ENCODE results near the gene RTEL1.
"Not testable (repeated sequence)": the region's sequence is repeated elsewhere in the genome, so short reads cannot be mapped to it uniquely, and the experiment has no call there.

RTEL1 gene

DNA sequence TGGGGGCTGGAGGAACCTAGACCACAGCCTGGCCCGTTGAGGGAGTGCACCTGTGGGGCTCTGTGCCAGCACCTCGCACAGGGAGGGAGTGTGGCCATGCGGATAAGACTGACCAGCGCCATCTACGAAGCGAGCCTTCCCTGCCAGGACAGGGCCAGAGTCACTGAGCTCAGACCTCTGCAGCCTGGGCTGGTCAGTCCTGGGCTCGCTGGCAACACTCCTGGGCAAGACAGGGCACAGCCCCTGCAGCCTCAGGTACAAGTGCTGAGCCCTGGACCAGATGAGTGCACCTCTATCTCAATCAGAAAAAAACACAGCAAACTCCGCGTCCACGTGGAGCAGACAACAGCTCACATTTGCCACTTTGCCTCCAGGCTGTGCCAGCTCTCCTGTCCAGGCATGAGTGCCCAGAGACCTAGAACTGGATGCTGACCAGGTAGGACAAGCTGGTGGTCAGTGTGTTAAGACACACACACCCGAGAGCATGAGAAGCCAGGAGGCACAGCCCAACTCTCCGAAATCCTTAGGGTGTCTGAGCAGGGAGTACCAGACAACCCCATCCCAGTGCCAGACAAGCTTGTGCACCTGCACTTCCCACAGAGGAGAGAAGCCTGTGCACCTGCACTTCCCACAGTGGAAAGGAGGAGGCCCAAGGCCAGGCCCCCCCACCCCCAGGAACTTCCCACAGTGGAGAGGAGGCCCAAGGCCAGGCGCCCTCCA, 44.8 kb downstream of the RTEL1 start:
- DNase-seq, result no peak

DNA sequence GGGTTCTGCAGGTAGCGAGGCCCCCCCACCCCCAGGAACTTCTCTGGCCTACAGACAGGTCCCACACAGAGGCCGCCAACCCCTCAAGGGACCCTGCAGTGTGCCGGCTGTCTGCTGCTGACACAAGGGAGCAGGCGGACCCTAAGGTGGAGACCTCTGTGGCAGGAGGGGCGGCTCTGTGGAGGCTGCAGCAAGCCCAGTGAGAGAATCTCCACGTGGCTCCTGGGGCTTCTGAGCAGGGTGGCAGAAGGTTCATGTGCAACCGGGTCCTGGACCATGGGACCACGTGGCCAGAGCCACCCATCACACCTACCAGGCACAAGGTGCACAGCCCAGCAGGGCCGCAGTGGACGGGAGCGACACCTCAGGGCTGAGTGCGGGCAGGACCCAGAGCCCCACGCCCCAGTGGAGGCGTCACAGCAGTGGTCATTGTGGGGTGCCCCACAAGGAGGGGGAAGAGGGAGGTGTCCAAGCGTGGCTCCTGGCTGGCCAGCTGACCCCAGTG, 45.4 kb downstream of the RTEL1 start:
- DNase-seq, result no peak

DNA sequence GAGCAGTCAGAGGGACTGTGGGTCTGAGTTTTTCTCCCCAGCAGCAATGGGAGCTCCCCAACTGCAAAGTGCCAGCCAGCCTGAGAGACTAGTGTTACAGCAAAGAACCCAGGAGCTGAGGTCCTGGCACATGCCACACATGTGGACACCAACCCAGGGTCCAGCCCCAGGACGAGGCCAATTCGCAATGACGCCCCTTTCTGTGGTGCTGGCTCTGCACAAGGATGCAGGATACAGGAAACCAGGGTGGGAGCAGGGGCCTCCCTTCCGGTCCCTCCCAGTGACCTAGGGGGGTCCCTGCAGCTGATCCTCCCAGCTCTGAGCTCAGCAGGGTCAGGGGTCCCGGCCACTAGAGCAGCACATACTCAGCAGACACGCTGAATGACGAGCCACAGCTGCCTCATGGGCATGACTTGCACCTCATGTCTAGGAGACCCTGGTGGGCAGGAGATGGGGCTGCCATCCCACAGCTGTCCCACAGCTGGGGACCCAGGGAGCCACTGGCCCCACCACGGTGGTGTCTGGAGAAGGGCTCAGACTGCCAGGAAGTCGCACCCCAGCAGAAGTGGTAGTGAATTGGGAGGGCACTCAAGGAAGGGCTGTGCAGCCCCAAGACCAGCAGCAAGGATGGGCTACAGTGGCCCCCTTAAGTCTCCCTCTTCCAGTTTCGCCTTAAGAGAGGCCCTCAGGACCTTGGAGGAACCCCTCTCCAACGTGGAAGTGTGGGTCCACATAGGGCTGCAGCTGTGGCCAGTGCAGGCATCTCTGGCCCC, 46.0 kb downstream of the RTEL1 start:
- no peak for DNase-seq

DNA sequence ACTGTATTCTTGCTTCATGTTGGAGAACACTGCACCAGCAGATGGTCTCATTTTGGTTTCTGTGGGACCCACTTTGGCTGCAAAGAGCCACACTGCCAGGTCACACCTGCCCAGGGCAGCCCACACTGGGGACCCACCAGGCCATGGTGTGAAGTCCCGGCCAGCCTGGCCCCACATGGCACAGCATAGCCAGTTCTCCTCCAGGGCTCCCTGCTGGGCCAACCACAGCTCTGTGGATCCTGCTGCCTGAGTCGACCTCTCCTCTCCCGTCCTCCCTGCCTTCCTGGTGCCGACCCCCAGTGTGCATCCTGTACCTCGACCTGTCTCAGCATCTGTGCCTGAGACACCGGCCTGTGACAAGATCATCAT, 46.6 kb downstream of the RTEL1 start:
- no peak for DNase-seq

DNA sequence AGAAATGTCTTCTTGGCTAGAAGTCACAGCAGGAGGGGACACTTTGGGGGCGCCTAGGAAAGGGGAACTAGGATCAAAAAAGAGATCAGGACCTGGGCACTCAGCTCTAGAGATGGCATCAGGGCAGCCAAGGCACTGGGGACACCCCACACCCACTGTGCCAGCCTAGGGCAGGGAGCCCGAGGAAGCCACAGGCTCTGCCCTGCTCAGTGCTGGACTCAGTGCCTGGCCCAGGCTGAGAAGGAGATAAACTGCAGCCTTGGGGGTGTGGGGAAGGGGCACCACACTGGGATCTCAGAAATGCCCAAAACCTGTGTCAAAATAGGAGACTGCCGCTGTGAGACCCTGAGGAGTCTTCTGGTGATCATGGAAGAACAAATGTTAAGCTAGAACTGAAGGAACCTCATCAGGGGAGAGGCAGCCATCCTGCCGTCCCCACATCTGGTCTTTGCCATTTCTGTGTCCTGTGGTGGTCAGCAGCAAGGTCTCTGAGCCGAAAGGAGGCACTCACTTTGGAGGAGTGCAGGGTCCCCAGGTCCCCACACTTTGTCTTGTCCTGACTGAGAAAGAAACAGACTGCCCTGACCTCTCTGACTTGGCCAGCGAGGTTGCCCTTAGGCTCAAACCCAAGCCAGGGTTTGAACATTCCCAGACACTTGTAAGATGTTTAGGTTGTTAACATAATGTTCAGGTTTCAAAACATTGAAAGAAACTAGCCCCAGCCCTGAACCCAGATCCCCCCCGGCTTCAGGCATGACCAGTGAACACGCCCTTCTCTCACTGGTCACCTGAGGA, 47.3 kb downstream of the RTEL1 start:
- no peak for DNase-seq

DNA sequence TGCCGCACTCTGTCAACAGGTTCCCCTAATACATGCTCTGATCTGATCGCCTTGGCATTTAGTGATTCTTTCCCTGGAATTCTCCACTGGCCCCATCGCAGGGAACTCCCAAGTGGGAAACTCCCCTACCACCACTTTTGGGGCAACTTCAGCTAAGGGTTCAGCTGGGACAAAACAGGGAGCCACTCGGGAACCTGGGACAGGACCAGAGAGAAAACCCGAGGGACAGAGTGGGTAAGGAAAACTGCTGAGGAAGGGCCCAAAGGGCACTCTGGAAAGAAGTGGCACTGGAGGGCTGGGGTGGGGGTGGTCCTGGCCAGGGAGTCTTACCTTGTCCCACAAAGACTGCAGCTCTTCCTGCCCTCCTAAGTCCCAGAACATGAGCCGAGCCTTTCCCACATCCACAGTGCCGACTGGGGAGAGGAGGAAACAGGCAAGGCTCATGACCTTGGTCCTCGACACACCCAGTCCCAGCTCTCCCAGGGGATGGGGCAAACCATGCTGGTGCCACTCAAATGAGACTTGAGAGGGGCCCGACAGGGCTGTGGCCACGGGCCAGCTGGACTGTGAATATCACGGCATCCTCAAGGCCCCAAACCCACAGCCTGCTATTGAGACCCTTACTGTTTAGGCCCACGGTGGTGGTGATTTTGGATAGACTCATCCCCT, 48.0 kb downstream of the RTEL1 start:
- no peak for DNase-seq

DNA sequence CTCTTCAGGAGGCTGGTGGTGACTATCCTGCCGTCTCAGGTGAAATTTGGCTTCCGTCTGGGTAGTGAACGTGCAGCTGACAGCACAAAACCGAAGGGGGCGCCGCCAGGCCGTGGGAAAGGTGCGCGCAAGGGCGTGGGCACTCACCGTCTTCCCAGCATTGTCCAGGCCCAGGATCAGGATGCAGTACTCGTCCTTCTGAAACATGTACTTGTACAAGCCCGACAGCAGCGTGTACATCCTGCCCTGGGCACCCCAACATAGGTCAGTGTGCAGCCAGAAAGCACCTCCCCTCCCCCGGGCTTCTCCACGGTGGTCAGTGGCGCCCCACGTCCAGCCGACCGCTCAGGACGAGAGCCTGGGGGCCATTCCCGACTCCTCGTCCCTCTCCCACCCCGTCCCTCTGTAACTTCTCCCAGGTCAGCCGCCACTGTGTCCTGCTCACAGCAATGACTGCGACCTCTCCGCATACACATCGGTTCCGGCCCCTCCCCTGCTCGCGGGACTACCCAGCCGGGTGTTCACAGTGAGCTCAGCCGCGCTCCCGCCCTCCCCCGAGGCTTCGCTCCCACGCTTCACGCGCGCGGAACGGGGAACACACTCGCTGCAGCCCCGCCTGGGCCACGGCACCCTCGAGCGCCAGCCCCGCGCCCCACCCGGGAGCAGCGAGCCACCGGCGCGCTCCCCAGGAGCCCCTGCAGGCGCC, 48.9 kb downstream of the RTEL1 start:
- no peak for DNase-seq

DNA sequence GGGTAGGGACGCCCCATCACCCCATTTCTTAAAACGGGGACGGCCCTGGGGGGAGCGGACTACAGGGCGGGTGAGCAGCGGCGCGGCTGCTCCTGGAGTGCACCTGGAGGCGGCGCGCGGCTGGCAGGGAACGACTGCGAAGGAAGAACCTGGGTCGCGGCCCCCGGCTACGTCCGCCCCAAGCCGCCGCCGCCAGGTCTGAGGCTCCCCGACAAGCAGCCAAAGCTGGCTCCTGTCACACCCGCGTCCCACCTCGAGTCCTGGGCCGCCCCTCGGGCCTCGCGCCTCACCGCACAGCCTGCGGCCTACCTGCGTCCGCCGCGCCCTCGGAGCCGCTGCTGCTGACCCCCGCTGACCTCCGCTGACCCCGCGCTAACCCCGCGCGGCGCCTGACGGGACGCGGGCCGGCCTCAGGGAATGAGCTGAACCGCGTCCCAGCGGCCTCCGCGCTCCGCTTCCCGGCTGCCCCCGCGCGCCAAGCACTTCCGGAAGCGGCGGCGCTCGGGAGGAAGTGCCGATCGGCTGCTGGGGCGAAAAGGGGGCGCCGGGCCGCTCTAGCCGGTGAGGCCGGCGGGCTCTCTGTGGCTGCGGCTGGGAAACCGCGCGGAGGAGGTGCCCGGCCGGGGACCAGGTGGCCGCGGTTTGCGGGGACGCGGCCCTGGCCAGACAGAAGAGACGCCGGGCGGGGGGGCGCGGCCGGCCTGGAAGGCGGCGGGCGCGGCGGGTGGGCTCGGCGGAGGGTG, 49.6 kb downstream of the RTEL1 start, which contains the start of the genes ARFRP1 and ZGPAT:
TSS of gene ARFRP1 (minus strand) at position 419 of the 743 bp plus-strand sequence. CDS start 885 bp downstream, outside the sequence.
TSS of gene ZGPAT (plus strand) at position 482 of the 743 bp plus-strand sequence. CDS start 542 bp downstream, outside the sequence.
- DNase-seq, result peak; percentile 68 to 85

DNA sequence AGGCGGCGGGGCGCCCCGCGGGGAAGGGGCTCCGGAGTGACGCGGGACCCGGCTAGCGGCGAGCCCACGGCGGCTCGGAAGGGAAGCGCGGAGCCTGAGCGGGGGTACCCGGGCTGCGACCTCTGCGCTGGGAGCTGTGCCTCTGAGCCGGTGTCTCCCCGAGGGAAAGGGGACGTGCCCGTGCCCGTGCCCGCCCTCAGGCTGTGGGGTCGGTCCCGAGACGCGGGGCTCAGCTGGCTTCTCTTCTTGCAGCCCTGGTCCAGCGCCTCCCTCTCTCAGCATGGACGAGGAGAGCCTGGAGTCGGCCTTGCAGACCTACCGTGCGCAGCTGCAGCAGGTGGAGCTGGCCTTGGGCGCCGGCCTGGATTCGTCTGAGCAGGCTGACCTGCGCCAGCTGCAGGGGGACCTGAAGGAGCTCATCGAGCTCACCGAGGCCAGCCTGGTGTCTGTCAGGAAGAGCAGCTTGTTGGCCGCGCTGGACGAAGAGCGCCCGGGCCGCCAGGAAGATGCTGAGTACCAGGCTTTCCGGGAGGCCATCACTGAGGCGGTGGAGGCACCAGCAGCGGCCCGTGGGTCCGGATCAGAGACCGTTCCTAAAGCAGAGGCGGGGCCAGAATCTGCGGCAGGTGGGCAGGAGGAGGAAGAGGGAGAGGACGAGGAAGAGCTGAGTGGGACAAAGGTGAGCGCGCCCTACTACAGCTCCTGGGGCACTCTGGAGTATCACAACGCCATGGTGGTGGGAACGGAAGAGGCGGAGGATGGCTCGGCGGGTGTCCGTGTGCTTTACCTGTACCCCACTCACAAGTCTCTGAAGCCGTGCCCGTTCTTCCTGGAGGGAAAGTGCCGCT, 50.4 kb downstream of the RTEL1 start:
- DNase-seq, result no peak

DNA sequence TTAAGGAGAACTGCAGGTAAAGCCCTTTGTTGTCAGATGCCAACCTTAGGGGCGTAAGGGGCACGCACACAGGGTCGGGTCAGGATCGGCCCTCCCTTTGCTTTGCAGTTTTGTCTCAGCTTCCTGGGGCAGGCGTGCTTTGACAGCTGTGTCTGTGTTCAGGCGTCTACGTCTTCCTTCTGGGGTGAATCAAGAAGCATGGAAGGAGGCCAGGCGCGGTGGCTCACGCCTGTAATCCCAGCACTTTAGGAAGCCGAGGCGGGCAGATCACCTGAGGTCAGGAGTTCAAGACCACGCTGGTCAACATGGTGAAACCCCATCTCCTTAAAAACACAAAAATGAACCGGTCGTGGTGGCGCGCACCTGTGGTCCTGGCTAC, 51.0 kb downstream of the RTEL1 start:
- no peak for DNase-seq

DNA sequence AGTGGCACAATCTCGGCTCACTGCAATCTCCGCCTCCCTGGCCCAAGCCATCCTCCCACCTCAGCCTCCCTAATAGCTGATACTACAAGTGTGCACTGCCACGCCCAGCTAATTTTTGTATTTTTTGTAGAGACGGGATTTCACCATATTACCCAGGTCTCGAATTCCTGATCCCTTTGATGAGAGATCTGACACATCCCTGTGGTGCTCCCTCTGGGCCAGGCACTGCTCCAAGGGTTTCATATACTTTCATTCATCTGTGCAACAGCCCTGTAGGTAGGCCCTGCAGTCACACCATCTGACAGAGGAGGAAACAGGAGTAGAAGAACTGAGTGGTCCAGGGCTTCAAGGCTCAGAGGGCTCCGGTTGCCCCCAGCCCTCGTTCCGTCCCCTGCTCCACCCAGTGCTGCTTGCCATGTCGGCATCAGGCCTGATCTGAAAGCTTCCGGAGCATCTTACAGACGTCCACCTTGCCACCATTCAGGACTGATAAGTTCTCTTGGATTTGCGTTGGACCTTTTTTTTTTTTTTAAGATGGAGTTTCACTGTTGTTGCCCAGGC, 53.1 kb downstream of the RTEL1 start:
- no peak for DNase-seq

DNA sequence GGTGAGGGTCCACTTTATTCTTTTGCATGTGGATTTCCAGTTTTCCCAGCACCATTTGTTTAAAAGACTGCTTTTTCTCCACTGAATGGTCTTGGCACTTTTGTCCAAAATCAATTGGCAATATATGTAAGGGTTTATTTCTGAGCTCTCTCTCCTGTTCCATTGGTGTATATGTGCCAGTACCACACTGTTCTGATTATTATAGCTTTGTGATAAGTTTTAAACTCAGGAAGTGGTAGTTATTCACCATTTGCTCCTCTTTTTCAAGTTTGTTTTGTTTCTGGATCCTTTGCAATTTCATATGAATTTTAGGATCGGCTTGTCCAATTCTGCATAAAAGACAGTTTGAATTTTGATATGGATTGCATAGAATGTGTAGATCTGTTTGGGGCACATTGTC, 54.1 kb downstream of the RTEL1 start:
- DNase-seq, result no peak

DNA sequence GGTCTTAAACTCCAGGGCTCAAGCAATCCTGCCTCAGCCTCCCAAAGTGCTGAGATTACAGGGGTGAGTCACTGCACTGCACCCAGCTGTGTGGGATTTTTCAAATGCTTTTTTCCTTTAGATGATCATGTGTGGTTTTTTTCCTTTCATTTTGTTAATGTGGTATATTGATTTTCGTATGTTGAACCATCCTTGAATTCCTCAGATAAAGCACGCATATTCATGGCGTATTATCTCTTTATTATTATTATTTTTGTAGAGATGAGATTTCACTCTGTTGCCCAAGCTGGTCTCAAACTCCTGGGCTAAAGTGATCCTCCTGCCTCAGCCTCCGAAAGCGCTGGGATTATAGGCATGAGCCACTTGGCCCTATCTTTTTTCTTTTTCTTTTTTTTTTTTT, 56.7 kb downstream of the RTEL1 start:
- DNase-seq, result no peak

DNA sequence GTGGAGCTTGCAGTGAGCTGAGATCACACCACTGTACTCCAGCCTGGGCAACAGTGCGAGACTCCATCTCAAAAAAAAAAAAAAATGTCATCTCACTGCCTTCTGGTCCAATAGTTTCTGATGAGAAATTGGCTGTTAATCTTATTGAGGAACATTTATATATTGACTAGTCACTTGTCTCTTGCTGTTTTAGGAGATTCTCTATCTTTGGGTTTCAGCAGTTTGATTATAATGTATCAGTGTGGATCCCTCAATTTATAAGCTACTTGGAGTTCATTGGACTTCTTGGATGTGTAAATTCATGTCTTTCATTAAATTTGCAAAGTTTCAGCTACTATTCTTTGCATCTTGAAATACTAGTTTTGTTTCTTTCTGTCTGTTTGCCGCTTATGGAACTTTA, 60.9 kb downstream of the RTEL1 start:
- no peak for DNase-seq

DNA sequence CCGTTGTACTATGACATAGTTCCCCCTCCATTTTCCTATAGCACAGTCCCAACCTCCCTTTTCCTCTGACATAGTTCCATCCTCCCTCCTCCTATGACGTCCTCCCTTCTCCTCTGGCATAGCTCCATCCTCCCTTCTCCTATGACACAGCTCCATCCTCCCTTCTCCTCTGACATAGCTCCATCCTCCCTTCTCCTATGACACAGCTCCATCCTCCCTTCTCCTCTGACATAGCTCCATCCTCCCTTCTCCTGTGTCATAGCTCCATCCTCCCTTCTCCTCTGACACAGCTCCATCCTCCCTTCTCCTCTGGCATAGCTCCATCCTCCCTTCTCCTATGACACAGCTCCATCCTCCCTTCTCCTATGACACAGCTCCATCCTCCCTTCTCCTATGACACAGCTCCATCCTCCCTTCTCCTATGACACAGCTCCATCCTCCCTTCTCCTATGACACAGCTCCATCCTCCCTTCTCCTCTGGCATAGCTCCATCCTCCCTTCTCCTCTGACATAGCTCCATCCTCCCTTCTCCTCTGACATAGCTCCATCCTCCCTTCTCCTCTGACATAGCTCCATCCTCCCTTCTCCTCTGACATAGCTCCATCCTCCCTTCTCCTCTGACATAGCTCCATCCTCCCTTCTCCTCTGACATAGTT, 65.0 kb downstream of the RTEL1 start:
- not testable (repeated sequence) for DNase-seq

DNA sequence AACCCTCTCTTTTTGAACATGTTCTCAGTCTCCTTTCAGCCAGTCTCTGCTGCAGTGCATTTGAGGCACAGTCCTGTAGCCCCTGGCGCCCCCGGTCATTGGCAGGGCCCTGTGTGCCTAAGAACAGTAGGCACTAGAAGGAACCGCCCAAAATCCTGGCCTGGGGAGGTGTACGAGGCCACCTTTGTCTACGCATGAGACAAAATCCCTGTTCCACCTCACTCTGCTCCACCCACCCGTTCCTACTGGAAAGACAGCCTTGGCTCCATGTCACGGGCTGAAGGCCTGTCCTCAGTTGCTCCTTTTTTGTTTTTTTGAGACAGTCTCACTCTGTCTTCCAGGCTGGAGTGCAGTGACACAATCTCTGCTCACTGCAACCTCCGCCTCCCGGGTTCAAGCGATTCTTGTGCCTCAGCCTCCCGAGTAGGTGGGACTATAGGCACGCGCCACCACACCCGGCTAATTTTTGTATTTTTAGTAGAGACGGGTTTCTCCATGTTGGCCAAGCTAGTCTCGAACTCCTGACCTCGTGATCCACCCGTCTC, 72.1 kb downstream of the RTEL1 start:
- not testable (repeated sequence) for DNase-seq

DNA sequence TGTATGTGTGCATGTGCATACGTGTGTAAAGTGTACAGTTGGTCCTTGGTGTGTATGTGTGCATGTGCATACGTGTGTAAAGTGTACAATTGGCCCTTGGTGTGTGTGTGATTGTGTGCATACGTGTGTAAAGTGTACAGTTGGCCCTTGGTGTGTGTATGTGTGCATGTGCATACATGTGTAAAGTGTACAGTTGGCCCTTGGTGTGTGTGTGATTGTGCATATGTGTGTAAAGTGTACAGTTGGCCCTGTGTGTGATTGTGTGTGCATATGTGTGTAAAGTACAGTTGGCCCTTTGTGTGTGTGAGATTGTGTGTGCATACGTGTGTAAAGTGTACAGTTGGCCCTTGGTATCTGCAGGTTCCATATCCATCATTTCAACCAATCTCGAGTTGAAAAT, 73.3 kb downstream of the RTEL1 start:
- DNase-seq, result no peak

DNA sequence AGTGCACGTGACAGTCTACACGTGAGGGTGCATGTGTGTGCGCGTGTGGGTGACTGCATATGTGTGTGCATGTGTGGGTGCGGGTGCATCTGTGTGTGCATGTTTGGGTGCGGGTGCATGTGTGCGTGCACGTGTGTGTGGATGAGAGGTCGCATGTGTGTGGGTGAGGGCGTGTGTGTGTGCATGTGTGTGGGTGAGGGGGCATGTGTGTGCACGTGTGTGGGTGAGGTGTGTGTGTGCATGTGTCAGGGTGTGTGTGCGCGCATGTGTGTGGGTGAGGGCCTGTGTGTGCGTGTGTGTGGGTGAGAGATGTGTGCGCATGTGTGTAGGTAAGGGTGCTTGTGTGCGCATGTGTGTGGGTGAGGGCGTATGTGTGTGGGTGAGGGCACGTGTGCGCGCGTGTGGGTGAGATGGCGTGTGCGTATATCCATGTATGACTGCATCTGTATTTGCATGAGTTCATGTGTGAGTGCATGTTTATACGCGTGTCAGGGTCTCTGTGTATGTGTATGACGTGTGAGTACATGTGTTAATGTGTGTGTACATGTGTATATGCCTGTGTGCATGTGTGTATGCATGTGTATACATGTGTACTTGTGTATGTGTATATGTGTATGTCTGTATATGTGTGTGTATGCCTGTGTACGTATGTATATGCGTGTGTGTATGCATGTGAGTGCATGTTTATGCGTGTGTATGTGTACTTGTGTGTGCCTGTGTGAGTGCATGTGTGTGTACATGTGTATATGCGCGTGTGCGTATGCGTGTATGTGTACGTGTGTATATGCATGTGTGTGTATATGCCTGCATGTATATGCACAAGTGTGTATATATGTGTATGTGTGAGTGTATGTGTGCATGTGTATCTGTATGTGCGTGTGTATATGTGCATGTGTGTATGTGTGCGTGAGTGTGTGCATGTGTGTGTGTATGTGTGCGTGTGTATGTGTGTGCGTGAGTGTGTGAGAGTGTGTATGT, 74.3 kb downstream of the RTEL1 start:
- no peak for DNase-seq

Measured in bone marrow (tissue), 2 donors.